Esophagus muscularis mucosa (tissue), 4 donors: ENCODE measurements around the gene AVEN. TPM values are rescaled to one million over a fixed set of nuclear protein-coding genes. Genes with fewer than 3 reads are reported as not detected.

Experiments
- DNase-seq: peaks from one replicate; pipeline ENCODE4 v3.0.0-alpha.2; 2017; ENCODE audit errors: extremely low spot score
- H3K27ac ChIP-seq, 4 donors: fragments of 200-600 bp; sonication (generic); replicated peaks in 1 of 4; 1 replicate in 3 of 4; 2 replicates in 1 of 4; pipeline ENCODE4 v1.5.1; 2016 to 2019; ENCODE audit warnings: mild to moderate bottlenecking in 1 of 4
- H3K27me3 ChIP-seq, 4 donors: fragments of 200-600 bp; sonication (generic); one replicate each; pipeline versions ENCODE4 v1.5.1 to v1.6.0; 2016 to 2019
- H3K36me3 ChIP-seq, 4 donors: fragments of 200-600 bp; sonication (generic); one replicate each; pipeline ENCODE4 v1.5.1; 2016 to 2019
- H3K4me1 ChIP-seq, 4 donors: fragments of 200-600 bp; sonication (generic); one replicate each; pipeline ENCODE4 v1.5.1; 2016 to 2019
- H3K4me3 ChIP-seq, 4 donors: fragments of 200-600 bp; sonication (generic); 1 replicate in 2 of 4; 2 replicates in 2 of 4; pipeline ENCODE4 v1.5.1; 2016 to 2019; ENCODE audit warnings: mild to moderate bottlenecking in 4 of 4, moderate library complexity in 1 of 4
- H3K9me3 ChIP-seq, 4 donors: fragments of 200-600 bp; sonication (generic); 1 replicate in 3 of 4; 2 replicates in 1 of 4; pipeline ENCODE4 v1.5.1; 2016 to 2019
- EP300 ChIP-seq: sonication (generic); formaldehyde crosslinking; IDR thresholded peaks from one replicate; pipeline ENCODE4 v1.6.1; 2017; ENCODE audit warnings: antibody characterized with exemption
- POLR2A ChIP-seq: fragments of 450-650 bp; IDR thresholded peaks from one replicate; pipeline ENCODE4 v1.6.1; 2017; ENCODE audit warnings: antibody characterized with exemption, moderate library complexity, mild to moderate bottlenecking, low read depth
- POLR2AphosphoS5 ChIP-seq, 2 donors: sonication (generic); formaldehyde crosslinking; IDR thresholded peaks; one replicate each; pipeline ENCODE4 v1.6.1; 2017; ENCODE audit warnings: antibody characterized with exemption in 2 of 2
- WGBS: methylation state at CpG from one replicate; pipeline ENCODE4 v1.1.5; 2018; 5-methylcytosine and 5-hydroxymethylcytosine counted together
- intact Hi-C: fragments of 100-400 bp; cut with DNase I; formaldehyde crosslinking; loops from one replicate; pipeline ENCODE4 v1.15.1; 2023
- total RNA-seq, 4 donors: library from RNA; depleted of rRNA; stranded (reverse); fragments of >200 nt; gene quantifications; one replicate each; pipeline versions ENCODE4 v1.1.0 to v1.2.1, GENCODE V29; 2016
- TF ChIP-seq, protein P1 (sequence below), 3 experiments: fragments of 200-600 bp in 2 of 3; fragments of 450-650 bp in 1 of 3; sonication (generic) in 2 of 3; IDR thresholded peaks; one replicate each; pipeline ENCODE4 v1.5.1; 2017 to 2019; ENCODE audit warnings: antibody characterized with exemption in 3 of 3, mild to moderate bottlenecking in 2 of 3, moderate library complexity in 1 of 3

AVEN gene
- total RNA-seq, 4 donors from 2014 or later, result 18.2 to 30.9 (median 27.6) TPM

DNA sequence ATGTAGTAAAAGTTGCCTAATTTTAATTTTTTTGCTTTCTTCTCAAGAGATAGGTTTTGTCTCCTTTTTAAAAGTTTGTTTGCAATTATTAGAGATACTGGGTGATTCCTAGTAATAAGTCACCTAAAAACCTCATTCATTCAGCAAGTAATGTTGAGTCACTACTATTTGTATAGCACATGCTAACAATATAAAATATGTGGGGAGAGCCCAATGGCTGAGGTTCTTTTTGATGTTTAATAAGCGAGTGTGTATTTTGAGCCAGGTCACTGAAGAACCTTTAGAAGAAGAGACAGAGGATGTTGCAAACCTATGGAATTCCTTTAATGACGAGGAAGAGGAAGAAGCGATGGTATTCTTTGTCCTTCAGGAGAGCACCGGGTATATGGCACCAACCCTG is 194.4 kb downstream of the AVEN start:
- no peaks in the 10 kb centered on the region for H3K4me1 ChIP-seq
- H3K4me3 ChIP-seq, result no peak overlapping the region
- H3K9me3 ChIP-seq, result no peaks in the 10 kb centered on the region
- no peaks in the 10 kb centered on the region for H3K27me3 ChIP-seq
- no peaks in the 10 kb centered on the region for H3K36me3 ChIP-seq
- no peak for TF ChIP-seq POLR2AphosphoS5 (IDR thresholded peaks at IDR 0.05)
- TF ChIP-seq, protein P1, sequence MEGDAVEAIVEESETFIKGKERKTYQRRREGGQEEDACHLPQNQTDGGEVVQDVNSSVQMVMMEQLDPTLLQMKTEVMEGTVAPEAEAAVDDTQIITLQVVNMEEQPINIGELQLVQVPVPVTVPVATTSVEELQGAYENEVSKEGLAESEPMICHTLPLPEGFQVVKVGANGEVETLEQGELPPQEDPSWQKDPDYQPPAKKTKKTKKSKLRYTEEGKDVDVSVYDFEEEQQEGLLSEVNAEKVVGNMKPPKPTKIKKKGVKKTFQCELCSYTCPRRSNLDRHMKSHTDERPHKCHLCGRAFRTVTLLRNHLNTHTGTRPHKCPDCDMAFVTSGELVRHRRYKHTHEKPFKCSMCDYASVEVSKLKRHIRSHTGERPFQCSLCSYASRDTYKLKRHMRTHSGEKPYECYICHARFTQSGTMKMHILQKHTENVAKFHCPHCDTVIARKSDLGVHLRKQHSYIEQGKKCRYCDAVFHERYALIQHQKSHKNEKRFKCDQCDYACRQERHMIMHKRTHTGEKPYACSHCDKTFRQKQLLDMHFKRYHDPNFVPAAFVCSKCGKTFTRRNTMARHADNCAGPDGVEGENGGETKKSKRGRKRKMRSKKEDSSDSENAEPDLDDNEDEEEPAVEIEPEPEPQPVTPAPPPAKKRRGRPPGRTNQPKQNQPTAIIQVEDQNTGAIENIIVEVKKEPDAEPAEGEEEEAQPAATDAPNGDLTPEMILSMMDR (IDR thresholded peaks at IDR 0.05), result no peak
- TF ChIP-seq POLR2A, result no peak
- TF ChIP-seq EP300, result no peak
- H3K27ac ChIP-seq, result no peak overlapping the region
- DNase-seq, result no peak
- WGBS, result 92% methylated on average over 4 of the region's 4 CpGs
- intact Hi-C loops, result no loop called here

GRCh38 chr15:33844186-33844585 is 194.8 kb downstream of the AVEN start:
- intact Hi-C loops, result no loop called here
- TF ChIP-seq POLR2AphosphoS5 (IDR thresholded peaks at IDR 0.05) (no peak), POLR2A (no peak), EP300 (no peak)
- TF ChIP-seq, protein P1 (IDR thresholded peaks at IDR 0.05), result no peak
- 92% methylated on average over 4 of the region's 4 CpGs for WGBS

DNA sequence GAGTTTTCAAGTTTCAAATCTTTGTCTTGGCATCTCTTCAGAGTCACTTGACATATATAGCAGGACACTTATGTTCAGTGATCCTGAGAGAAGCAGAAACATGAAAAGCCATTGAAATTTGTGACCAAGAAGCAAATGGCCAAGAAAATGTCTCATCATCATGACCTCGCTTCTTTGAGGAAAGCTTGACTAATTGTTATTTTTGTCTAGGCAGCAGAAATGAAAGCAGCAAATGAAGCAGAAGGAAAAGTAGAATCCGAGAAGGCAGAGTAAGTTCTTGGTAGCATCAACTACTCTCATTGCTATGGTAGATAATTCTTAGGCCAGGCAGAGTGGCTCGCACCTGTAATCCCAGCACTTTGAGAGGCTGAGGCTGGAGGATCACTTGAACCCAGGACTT is 198.4 kb downstream of the AVEN start:
- DNase-seq, result no peak
- no peak for TF ChIP-seq EP300
- TF ChIP-seq, protein P1 (IDR thresholded peaks at IDR 0.05), result no peak
- TF ChIP-seq POLR2A, result no peak
- TF ChIP-seq POLR2AphosphoS5 (IDR thresholded peaks at IDR 0.05), result no peak
- Histone ChIP-seq H3K27me3 (no peaks in the 10 kb centered on the region), H3K4me1 (no peaks in the 10 kb centered on the region), H3K9me3 (no peaks in the 10 kb centered on the region), H3K36me3 (no peaks in the 10 kb centered on the region), H3K4me3 (no peak overlapping the region), H3K27ac (no peak overlapping the region)
- 94% methylated on average over 3 of the region's 3 CpGs for WGBS
- intact Hi-C loops, result no loop called here

More at GRCh38 chr15:33844186-33844585, 194.8 kb downstream of the AVEN start:
- no peak for DNase-seq
- Histone ChIP-seq H3K4me3 (no peak overlapping the region), H3K9me3 (no peaks in the 10 kb centered on the region), H3K27ac (no peak overlapping the region), H3K27me3 (no peaks in the 10 kb centered on the region), H3K4me1 (no peaks in the 10 kb centered on the region), H3K36me3 (no peaks in the 10 kb centered on the region)

DNA sequence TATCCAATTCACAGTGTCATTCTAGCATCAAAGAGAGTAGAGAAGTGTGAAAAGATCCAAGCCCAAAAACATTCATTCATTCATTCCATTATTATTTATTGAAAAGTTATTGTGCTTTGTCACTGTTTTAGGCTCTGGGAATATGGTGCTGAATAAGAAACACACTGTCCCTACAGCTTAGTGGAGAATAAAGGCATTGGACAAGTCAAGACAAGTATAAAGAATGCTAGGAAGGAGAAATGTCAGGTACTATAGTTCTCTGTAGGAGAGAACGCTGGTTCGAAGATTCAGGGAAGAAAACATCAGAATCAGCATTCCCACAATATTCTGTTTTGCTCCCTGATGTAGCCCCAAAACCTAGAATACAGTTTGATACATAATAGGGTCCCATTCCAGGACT is 199.5 kb downstream of the AVEN start:
- TF ChIP-seq EP300, result no peak
- TF ChIP-seq POLR2A, result no peak
- TF ChIP-seq, protein P1 (IDR thresholded peaks at IDR 0.05), result no peak
- TF ChIP-seq POLR2AphosphoS5 (IDR thresholded peaks at IDR 0.05), result no peak
- 100% methylated on average over 2 of the region's 2 CpGs for WGBS
- no peak for DNase-seq

DNA sequence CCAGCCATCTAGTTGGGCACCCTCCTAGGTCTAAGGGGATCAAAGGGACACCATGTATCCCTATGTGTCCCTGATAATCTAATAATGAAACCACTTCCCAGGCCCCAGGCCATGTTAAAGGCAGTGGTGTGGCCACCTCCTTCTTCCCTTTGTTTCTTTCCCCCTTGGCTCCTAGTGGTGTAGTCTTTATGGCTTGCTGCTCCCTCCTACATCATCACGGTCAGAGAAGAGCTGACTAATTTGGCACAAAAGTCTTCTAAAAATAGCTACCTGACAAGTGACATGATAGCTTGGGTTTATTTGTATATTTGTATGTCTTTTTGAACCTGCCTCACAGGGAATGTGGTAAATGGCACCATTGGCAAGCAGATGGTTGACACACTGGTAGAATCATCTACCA is 201.7 kb downstream of the AVEN start:
- Histone ChIP-seq H3K36me3 (no peaks in the 10 kb centered on the region), H3K4me3 (no peak overlapping the region), H3K27ac (no peak overlapping the region), H3K4me1 (no peaks in the 10 kb centered on the region), H3K27me3 (no peaks in the 10 kb centered on the region), H3K9me3 (no peaks in the 10 kb centered on the region)
- WGBS, result 56% methylated on average over 1 of the region's 1 CpG
- TF ChIP-seq, protein P1 (IDR thresholded peaks at IDR 0.05), result no peak
- TF ChIP-seq EP300 (no peak), POLR2A (no peak), POLR2AphosphoS5 (IDR thresholded peaks at IDR 0.05) (no peak)
- intact Hi-C loops, result no loop called here
- no peak for DNase-seq

More for the DNA sequence above, 199.5 kb downstream of the AVEN start:
- intact Hi-C loops, result no loop called here
- Histone ChIP-seq H3K36me3 (no peaks in the 10 kb centered on the region), H3K27me3 (no peaks in the 10 kb centered on the region), H3K27ac (no peak overlapping the region), H3K9me3 (no peaks in the 10 kb centered on the region), H3K4me3 (no peak overlapping the region), H3K4me1 (no peaks in the 10 kb centered on the region)
